SH-SY5Y (cell line): Measurements from ENCODE around the gene MBD6.

Experiments
- GATA2 ChIP-seq: IDR thresholded peaks from 2 replicates; pipeline ENCODE4 v1.6.1; 2011; ENCODE audit warnings: mild to moderate bottlenecking, low read depth, low read length
- GATA3 ChIP-seq: IDR thresholded peaks from 2 replicates; pipeline ENCODE4 v1.6.1; 2011; ENCODE audit warnings: low read depth, mild to moderate bottlenecking, low read length, moderate library complexity

MBD6 gene

GRCh38 chr12:57528831-57529555 lies 6.4 kb downstream of the MBD6 start:
- TF ChIP-seq GATA2 (no peak), GATA3 (no peak)

DNA sequence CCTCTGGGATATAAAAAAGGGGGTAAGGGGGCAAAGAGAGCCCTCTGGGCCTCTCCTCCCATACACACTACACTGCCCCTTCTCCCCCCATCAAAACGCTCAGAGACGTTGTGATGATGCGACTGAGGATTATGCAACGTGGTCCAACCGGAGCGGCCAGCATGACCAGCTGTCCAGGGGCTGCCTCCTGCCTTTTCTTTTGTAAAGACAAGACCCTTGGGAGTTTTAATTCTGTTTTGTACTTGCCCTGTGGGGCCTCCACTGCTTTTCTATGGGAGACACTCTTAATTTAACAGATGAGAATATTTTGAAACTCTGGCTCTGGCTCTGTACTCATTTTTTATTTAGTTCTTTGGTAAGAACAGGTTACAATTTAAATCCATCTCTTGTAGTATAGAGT lies 7.2 kb downstream of the MBD6 start:
- TF ChIP-seq GATA2 (no peak), GATA3 (no peak)

GRCh38 chr12:57530396-57531142 lies 7.9 kb downstream of the MBD6 start:
- TF ChIP-seq GATA2 (no peak), GATA3 (no peak)

- no peak for TF ChIP-seq GATA3
Observed at GRCh38 chr12:57531836-57532235, 9.2 kb downstream of the MBD6 start.

- TF ChIP-seq GATA3 (no peak), GATA2 (no peak)
Observed at GRCh38 chr12:57533108-57533507, 10.5 kb downstream of the MBD6 start.

- TF ChIP-seq GATA2 (no peak), GATA3 (no peak)
Observed at GRCh38 chr12:57534250-57534649, 11.6 kb downstream of the MBD6 start.

- no peak for TF ChIP-seq GATA3
- no peak for TF ChIP-seq GATA2
Observed at GRCh38 chr12:57534991-57535543, 12.4 kb downstream of the MBD6 start.

- TF ChIP-seq GATA2 (no peak), GATA3 (no peak)
Observed at GRCh38 chr12:57535764-57536596, 13.4 kb downstream of the MBD6 start.

DNA sequence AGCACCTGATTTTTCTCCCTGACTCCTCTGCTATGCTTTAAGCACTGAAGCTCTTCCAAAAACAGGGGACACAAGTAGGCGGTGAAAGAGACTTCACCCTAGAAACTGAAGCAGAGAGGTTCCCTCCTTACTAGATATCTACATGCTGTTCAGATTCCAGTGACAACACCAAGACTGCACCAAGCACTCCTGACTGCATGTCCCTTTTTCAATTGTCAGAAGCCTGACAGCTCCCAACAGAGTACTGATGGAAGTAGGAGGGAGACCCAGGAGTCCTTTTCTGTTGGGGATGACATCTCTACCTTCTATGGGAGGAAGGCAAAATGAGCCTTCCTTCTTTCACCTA lies 13.9 kb downstream of the MBD6 start:
- TF ChIP-seq GATA3 (no peak), GATA2 (no peak)

DNA sequence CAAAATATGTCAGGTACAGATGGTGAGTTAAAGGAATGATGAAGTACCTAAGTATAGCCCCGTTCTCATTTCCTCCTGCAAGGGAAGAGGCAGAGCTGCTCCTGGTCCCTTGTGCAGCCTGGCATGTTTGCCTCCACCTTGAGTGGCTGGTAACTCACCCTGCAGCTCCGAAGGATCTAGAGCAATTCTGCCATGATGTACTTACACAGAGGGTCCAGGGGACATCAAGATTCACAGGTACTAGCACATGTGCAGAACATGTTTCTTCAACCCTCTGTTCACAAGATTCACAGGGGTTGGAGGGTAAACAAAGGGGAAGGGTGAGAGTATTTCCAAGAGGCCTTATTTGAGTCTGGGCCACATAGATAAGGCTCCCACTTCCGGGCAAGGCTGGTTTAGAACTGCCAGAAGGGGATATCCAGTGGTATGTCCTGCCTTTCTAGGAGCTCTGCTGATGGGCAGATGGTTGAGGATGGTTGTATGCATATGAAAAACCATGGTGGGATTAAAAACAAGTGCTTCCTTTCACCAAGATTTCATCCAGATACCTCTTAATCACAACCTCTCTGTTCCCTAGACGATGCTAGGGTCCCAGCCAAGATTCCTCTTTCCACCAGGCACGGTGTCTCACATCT lies 16.6 kb downstream of the MBD6 start:
- TF ChIP-seq GATA2, result no peak
- no peak for TF ChIP-seq GATA3

- TF ChIP-seq GATA3, result no peak
- no peak for TF ChIP-seq GATA2
Observed at GRCh38 chr12:57541001-57541400, 18.4 kb downstream of the MBD6 start.

GRCh38 chr12:57541717-57542116 lies 19.1 kb downstream of the MBD6 start:
- TF ChIP-seq GATA3 (no peak), GATA2 (no peak)

GRCh38 chr12:57543581-57543980 lies 21.0 kb downstream of the MBD6 start:
- TF ChIP-seq GATA3 (no peak), GATA2 (no peak)
